Measurements from ENCODE around the gene RAB11FIP3.

RAB11FIP3 gene

GRCh38 chr16:535446-536405, 110.3 kb downstream of the RAB11FIP3 start:
- no peak for DNase-seq

- DNase-seq = no peak
Observed at GRCh38 chr16:536746-537145, 111.3 kb downstream of the RAB11FIP3 start.

GRCh38 chr16:537415-538335, 112.2 kb downstream of the RAB11FIP3 start:
- no peak for DNase-seq

- DNase-seq = no peak
Observed at GRCh38 chr16:539901-540530, 114.6 kb downstream of the RAB11FIP3 start.

- DNase-seq = no peak
Observed at GRCh38 chr16:540645-541340, 115.3 kb downstream of the RAB11FIP3 start.

- DNase-seq = no peak
Observed at GRCh38 chr16:543301-544164, 118.1 kb downstream of the RAB11FIP3 start.

- no peak for DNase-seq
Observed at GRCh38 chr16:544517-544916, 119.1 kb downstream of the RAB11FIP3 start.

- DNase-seq = peak; percentile 50
Observed at GRCh38 chr16:546909-547770, 121.7 kb downstream of the RAB11FIP3 start.

GRCh38 chr16:548586-548985, 123.1 kb downstream of the RAB11FIP3 start:
- DNase-seq = no peak

GRCh38 chr16:549544-550263, 124.3 kb downstream of the RAB11FIP3 start:
- DNase-seq = no peak

- DNase-seq = no peak
Observed at GRCh38 chr16:551210-551609, 125.8 kb downstream of the RAB11FIP3 start.

- DNase-seq = no peak
Observed at GRCh38 chr16:552171-552570, 126.7 kb downstream of the RAB11FIP3 start.

- DNase-seq = no peak
Observed at GRCh38 chr16:553601-554296, 128.3 kb downstream of the RAB11FIP3 start.

GRCh38 chr16:554297-554621, 128.8 kb downstream of the RAB11FIP3 start:
- no peak for DNase-seq

- DNase-seq = no peak
Observed at GRCh38 chr16:554640-555365, 129.4 kb downstream of the RAB11FIP3 start.

GRCh38 chr16:555528-556473, 130.4 kb downstream of the RAB11FIP3 start:
- no peak for DNase-seq

GRCh38 chr16:556474-557173, 131.2 kb downstream of the RAB11FIP3 start:
- no peak for DNase-seq
